NCI-H2196 treated with DMSO at 0.1 percent for 48 hours (cell line): ENCODE data around the gene KEAP1.
A peak's percentile ranks its signal among the peaks of the same experiment; 100 is the strongest.
"Not testable (repeated sequence)": the region's sequence is repeated elsewhere in the genome, so short reads cannot be mapped to it uniquely, and the experiment has no call there.

ENCODE experiments used
- DNase-seq: peaks from one replicate; lab custom pipeline; 2025; ENCODE audit not compliant: unreplicated experiment; lab: John Stamatoyannopoulos, UW

KEAP1 gene

DNA sequence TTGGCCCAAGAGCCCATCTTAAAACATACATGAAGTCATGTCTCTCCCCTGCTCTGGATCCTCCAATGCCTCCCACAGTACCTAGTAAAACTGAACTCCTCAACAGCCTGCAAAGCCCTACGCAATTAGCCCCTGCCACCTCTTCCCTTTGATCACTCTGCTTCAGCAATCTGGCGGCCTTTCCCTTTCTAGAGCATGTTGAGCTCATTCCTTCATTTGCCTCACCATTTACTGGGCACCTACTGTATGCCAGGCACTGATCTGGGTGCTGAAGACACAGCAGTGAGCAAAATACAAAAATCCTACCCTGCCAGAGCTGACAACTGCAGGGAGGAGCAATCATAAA lies 2.9 kb downstream of the KEAP1 start:
- DNase-seq = no peak

DNA sequence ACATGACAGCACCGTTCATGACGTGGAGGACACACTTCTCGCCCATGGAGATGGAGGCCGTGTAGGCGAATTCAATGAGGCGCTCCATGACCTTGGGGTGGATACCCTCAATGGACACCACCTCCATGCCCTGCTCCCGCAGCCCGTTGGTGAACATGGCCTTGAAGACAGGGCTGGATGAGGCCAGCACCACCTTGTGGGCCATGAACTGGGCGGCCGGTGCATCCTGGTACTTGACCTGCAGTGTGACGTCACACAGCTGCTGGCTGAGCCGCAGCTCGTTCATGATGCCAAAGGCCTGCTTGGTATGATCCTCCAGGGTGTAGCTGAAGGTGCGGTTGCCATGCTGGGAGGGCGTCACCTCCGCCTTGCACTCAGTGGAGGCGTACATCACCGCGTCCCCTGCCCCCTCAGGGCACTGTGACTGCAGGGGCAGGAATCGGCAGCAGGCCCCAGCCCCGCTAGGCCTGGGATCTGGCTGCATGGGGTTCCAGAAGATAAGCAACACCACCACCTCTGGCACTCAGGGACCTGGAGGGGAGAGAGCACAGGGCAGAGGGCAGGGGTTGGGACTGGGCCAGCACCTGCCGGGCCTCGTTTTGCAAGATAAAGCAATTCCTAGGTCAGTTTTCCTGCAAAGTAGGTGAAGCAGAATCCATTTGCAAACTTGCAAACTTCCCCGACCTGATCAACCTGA lies 3.5 kb downstream of the KEAP1 start:
- DNase-seq = no peak

DNA sequence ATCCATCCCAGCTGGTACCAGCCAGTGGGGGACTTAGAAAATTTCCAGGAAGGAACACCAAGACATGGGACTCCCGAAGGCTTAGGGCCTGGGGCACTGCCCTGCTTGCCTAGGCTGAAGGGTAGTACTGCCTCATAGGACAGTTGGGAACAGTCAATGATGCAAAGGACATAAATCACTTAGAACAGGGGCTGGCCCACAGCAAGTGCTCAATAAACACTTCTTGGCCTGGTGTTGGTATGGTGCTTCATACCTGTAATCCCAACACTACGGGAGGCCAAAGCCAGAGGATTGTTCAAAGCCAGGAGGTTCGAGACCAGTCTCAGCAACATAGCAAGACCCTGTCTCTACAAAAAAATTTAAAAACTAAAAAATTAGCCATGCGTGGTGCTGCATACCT lies 5.8 kb downstream of the KEAP1 start:
- no peak for DNase-seq

DNA sequence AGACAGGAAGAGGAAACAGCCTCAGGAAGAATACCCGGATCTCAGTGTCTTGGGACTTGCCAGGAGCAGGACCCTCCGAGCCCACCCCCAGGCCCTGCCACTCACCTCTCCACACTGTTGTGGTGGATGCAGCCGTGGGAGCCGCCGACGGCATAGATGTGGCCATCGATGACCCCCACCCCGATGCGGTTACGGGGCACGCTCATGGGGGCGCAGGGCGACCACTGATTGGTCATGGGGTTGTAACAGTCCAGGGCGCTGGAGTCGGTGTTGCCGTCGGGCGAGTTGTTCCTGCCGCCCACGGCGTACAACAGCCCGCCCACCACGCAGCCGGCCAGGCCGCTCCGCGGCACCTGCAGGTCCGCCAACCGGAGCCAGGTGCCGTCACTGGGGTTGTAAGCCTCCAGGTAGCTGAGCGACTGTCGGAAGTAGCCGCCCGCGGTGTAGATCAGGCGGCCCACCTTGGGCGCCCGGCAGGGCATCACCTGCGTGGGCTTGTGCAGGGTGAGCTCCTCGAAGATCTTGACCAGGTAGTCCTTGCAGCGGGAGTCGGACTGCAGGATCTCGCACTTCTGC lies 11.6 kb downstream of the KEAP1 start:
- no peak for DNase-seq

DNA sequence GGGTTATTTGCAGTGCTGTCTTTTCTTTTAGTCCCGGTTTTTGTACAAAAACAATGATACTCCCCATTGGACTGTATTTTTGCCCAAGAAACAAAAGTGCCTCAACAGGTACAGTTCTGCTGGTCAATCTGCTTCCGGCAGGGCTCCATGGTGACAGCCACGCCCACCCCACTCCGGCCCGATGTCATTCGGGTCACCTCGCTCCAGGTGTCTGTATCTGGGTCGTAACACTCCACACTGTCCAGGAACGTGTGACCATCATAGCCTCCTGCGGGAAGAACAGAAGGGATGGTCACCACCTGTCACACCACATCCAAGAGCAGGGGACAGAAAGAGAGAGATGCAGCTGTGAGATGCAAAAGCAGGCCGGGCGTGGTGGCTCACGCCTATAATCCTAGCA lies 16.6 kb downstream of the KEAP1 start:
- DNase-seq = no peak

DNA sequence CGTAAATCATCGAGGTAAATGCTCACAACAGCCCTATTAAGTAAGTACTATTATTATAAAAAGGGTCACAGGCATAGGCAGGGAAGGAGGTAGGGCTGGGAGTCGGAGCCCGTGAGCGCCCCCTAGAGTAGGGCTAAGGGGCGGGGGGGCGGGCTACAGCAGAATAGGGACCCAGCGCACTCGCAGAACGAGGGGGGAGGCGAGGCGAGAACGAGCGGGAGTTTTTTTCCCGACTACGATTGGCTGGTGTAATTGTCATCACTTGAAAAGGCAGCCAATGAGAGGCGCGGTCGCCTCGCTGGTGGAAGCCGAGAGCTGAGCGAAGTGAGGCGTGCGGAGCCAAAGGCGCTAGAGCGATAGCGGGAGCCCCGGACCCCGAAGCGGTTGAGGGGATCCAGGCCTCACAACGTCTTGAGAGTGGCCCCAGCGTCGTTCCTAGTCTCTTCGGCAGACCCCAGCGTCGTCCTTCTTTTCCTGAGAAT lies 24.2 kb downstream of the KEAP1 start:
- DNase-seq = peak; percentile 94

DNA sequence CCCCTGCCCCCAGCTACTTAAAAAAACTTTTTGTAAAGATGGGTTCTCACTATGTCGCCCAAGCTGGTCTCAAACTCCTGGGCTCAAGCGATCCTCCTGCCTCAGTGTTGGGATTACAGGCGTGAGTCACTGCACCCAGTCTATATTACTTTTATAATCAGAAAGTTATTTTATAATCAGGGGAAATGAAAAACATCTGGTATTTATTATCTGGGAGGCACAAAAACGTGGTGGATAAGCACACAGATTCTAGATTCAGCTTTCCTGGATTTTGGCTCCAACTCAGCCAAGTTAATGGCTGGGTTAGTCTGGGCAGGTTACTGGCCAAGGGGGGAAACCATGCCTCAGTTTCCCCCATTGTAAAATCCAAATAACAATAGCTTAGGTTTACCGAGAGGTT lies 24.7 kb downstream of the KEAP1 start:
- no peak for DNase-seq

DNA sequence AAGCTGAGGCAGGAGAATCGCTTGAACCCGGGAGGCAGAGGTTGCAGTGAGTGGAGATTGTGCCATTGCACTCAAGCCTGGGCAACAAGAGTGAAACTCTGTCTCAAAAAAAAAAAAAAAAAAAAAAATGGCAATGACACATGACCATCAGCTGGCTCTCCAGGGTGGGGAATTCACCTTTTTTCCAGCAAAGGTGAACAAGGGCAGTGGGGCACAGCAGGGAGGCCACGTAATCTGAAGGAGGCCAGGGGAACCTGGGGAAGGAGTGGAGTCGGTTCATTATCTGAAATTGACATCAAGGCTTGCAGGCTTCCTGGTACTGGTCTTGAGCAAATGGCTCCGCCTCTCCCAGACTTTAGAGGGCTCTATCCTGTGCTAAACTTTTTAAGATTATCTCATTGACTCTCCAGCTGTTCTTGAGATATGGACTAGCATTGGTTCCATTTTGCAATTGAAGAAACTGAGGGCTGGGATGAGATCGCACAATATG lies 28.1 kb downstream of the KEAP1 start:
- DNase-seq = no peak

DNA sequence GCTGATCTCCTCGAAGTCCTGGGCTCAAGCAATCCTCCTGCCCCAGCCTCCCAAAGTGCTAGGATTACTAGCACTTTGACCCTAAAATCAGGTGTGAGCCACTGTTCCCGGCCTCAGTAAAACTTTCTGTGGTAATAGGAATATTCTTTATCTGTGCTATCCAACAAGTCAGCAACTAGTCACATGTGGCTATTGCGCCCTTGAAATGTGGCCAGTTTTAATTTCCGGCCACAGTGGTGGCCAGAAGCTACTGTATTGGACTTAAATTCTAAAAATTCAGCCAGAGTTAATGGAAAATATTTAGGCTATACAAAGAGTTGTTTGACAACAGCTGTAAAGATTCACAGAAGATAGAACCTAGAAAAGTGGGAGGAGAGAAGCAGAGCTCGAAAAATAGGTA lies 30.0 kb downstream of the KEAP1 start:
- no peak for DNase-seq

DNA sequence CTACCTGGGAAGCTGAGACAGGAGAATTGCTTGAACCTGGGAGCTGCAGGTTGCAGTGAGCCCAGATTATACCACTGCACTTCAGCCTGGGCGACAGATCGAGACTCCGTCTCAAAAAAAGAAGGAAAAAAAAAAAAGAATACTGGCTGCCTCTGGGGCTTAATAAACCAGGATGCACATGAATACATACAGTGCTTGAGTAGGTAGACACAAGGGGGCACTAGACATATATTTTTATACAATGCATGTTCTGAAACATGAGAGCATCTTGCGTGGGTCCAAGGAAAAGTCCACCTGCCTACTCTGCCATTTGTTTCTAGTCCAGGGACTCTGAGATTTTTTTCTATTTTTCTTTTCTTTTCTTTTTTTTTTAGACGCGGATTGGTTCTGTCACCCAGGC lies 31.2 kb downstream of the KEAP1 start:
- peak; percentile 2 for DNase-seq

DNA sequence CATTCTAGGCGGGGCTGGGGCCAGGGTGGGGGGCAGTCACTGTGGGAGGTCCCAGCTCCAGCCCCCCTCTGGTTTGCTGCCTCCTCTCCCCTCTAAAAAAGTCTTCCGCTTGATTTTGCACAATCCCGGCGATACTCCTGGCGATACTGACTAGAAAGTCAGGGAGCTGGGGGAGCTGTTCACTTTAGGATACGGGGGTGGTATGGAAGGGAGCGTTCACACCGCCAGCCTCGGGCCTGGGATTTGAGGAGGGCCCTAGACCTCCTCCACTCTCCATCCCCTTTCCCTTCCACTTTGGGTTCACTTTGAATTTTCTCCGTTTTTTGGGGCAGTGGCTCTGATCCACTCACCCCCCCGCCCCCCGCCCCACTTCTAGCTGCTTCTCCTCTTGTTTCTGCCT lies 35.0 kb downstream of the KEAP1 start:
- DNase-seq = no peak

DNA sequence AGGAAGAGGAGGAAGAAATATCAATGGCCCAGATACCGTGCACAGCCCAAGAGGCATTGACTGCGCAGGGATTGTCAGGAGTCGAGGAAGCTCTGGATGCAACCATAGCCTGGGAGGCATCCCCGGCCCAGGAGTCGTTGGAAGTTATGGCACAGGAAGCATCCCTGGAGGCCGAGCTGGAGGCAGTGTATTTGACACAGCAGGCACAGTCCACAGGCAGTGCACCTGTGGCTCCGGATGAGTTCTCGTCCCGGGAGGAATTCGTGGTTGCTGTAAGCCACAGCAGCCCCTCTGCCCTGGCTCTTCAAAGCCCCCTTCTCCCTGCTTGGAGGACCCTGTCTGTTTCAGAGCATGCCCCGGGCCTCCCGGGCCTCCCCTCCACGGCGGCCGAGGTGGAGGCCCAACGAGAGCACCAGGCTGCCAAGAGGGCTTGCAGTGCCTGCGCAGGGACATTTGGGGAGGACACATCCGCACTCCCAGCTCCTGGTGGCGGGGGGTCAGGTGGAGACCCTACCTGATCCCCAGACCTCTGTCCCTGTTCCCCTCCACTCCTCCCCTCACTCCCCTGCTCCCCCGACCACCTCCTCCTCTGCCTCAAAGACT lies 36.0 kb downstream of the KEAP1 start:
- DNase-seq = no peak

DNA sequence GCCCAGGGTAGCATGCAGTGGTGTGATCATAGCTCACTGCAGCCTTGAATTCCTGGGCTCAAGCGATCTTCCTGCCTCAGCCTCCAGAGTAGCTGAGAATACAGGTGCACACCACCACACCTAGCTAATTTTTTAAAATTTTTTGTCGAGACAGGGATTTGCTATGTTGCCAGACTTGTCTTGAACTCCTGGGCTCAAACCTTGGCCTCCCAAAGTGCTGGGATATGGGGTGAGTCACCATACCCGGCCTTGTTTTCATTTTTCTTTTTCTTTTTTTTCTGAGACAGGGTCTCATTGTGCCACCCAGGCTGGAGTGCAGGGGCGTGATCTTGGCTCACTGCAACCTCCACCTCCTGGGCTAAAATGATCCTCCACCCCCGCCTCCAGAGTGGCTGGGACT lies 38.7 kb downstream of the KEAP1 start:
- DNase-seq = no peak

DNA sequence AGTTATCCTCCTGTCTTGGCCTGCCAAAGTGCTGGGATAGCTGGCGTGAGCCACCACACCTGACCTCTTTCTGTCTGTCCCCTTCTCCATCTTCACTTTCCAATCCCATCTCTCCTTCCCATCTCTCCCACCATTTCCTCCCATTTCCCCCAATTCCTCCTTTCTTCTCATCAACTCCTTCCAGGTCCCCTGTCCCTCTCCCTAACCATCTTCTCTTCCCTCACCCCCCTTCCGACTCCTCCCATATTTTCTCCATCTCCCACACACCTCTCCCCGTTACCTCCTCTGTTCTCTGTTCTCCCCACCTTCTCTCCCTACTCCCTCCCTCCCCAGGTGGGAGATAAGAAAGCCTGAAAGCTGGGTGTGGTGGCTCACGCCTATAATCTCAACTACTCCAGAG lies 40.6 kb downstream of the KEAP1 start:
- DNase-seq = no peak

DNA sequence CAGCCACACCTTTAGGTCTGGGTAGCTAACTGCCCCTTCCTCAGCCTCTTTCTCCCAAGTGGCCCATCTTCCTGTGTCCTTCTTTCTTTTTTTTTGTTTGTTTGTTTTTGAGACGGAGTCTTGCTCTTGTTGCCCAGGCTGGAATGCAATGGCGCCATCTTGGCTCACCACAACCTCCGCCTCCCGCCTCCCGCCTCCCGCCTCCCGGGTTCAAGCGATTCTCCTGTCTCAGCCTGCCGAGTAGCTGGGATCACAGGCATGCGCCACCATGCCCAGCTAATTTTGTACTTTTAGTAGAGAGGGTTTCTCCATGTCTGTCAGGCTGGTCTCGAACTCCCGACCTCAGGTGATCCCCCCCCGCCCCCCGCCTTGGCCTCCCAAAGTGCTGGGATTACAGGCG lies 41.1 kb downstream of the KEAP1 start:
- not testable (repeated sequence) for DNase-seq

DNA sequence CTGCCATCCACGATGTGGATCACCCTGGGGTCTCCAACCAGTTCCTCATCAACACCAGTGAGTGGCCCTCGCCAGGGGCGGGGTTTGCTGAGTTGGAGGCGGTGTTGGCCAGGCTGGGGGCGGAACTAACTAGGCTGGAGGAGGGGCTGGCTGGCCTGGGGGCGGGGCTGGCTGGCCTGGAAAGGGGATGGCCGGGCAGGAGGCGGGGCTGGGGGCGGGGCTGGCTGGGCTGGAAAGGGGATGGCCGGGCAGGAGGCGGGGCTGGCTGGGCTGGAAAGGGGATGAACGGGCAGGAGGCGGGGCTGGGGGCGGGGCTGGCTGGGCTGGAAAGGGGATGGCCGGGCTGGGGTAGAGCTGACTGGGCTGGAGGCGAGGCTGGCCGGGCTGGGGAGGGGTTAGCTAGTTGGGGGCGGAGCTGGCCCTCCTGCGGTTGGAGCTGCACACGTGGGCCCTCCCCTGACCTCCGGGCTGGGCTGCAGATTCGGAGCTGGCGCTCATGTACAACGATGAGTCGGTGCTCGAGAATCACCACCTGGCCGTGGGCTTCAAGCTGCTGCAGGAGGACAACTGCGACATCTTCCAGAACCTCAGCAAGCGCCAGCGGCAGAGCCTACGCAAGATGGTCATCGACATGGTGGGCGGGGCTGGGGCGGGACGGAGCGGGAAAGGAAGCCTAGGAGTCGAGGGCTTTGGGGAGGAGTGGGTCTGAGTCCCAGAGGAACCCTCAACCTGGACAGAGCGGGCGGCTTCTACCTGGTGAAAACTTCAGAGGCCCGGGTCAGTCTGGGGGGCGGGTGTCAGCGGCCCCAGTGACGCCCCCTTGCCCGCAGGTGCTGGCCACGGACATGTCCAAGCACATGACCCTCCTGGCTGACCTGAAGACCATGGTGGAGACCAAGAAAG lies 41.9 kb downstream of the KEAP1 start:
- DNase-seq = peak; percentile 93

DNA sequence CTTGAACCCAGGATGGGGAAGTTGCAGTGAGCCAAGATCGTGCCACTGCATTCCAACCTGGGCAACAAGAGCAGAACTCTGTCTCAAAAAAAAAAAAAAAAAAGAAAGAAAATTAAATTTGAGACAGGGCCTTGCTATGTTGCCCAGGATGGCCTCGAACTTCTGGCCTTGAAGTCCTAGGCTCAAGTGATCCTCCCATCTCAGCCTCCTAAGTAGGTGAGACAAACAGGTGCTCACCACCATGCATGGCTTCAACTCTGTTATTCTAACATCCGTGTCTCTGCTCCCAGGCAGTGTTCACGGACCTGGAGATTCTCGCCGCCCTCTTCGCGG lies 42.5 kb downstream of the KEAP1 start:
- no peak for DNase-seq

DNA sequence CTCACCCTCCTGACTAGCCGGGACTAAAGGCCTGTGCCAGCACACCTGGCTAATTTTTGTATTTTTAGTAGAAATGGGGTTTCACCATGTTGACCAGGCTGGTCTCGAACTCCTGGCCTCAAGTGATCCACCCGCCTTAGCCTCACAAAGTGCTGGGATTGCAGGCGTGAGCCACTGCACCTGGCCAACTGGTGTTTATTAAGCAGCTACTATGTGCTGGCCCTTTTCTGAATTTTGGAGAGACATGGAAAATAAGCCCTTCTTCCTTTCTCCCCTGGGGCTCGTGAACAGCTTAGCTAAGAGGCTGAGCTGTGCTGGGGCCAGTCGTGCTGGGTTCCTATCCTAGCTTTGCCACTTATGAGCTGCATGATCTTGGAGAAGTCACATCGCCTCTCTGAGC lies 44.4 kb downstream of the KEAP1 start:
- DNase-seq = not testable (repeated sequence)

DNA sequence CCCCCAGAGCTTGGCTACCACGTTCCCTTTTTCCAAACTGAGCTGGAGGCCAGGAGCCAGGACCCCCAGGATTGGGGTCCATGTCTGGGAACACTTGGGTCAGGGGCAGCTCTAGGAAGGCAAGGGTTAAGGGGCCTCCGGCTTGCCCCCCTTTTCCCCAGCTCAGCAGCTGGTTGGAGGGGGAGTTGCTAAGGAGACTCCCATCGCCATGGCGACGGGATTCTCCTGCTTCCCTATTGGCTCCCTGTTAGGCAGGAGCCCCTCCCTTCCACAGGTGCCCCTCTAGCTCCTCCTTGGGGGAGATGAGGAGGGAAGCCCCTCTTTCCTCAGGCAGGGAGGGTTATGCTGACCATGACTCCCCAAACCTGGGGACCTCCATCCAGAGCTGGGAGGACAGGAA lies 48.9 kb downstream of the KEAP1 start:
- no peak for DNase-seq

DNA sequence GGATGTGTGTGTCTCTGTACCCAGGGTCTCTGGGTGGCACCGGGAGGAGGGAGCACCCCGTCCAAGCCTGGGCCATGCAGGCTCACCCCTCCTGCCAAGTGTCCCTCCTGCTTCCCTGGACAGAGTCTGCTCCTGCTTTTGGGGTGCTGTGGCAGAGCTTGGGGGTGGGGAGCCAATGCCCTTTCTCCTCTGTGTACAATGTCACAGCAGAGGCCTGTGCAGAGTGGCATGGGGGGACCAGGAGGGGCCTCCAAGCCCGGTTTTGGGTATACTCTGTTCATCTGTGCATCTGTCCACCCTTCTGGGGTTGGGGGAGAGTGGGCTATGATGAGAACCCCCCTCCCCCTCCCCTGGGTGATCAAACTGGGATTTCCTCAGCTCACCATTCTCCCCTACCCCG lies 49.3 kb downstream of the KEAP1 start:
- no peak for DNase-seq

DNA sequence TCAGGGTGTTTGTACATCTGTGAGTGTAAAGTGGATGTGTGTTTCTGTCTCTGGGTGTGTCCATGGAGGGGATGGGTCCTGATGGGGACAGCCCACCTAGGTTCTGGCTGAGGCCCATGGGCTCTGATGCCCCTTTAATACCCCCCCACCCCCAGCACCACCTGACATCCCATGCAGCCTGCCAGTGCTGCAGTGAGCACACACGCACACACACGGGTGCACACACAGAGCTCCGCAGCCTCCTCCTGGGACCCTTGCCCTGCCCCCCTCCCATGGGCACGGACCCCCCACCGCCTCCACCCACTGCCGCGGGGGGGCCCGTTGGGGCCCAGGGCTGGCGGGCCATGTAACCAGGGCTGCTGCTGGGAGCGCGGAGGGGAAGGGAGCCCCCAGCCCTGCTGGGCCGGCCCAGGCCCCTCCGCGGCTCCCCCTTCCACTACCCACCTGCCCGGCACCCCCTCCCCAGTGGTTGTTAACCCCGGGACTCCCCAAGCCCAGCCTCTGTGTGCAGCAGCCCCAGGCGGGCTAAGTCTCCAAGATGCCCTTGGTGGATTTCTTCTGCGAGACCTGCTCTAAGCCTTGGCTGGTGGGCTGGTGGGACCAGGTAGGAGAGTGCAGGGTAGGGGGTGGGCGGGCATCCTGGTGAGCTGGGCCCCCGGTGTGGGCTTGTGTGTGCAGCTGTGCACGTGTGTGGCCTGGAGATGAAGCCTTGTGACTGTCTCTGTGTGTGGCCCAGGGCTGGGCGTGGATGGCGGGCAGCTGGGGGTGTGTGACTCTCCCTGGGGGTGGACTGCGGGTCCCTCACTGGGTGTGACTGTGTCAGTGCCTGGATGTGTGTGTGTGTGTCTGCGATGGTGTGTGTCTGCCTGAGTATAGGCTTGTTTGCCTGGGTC lies 50.2 kb downstream of the KEAP1 start:
- no peak for DNase-seq
